ENCODE measurements around the gene TNK2.

DNA sequence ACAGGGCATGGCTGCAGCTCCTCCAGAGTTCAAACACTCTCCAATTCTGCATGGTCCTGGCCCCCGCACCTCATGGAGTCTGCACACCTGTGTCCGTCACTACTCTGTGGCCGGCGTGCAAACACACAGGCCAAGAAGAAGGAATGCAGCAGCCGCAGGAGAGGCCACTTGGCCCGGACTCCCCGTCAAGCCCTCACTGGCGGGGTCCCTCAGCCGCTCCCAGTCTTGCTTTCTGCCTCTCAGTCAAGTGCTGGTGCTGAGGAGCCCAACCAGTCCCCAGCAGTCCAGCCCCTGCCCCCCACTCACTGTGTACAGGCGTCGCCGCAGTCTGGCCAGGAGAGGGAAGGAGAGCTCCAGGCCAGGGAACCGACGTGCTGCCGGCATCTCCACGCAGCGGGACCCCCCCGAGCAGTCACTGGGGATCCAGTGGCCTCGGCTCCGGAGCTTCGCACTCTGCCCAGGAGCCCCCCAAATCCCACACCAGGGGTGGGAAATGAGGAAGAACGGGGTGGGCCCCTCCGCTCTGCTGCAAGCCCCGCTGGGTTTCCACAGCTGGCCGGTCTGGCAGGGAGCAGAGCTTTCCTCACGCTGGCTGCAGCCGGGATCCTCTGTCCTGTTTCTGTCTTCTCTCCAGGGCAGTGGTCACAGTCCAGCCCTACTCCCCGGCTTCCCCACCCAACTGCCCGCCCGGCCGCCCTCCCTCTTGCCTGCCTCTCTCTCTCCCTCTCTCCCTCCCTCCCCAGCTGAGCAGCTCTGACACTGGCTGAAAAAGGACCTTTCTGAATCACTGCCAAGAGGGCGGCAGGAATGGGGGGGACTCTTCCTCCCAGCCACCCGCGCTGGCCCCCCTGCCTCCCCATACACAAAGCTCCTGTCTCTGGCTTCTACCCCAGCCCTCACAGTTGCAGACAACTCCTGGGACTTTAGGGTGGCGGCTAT, 16.0 kb downstream of the TNK2 start:
- TF ChIP-seq CTCF (IDR thresholded peaks at IDR 0.05): no peak
- no peak for TF ChIP-seq EZH2 (IDR thresholded peaks at IDR 0.05; ENCODE audit: borderline replicate concordance, insufficient read depth, low read depth, low read length, poor library complexity, severe bottlenecking)
